Stomach (tissue), 4 donors: ENCODE measurements around the gene FRMD4B.

Experiments used
- CTCF ChIP-seq, 7 experiments: fragments of 450-650 bp in 4 of 7; fragments of 200-600 bp in 3 of 7; sonication (generic) in 3 of 7; IDR thresholded peaks; one replicate each; pipeline ENCODE4 v1.5.1; 2016 to 2019; ENCODE audit warnings: antibody characterized with exemption in 7 of 7, control low read depth in 2 of 7, mild to moderate bottlenecking in 1 of 7
- EP300 ChIP-seq: sonication (generic); formaldehyde crosslinking; IDR thresholded peaks from one replicate; pipeline ENCODE4 v1.6.1; 2017; ENCODE audit warnings: antibody characterized with exemption

GRCh38 chr3:69400683-69401082 lies 14.8 kb upstream of the FRMD4B start:
- TF ChIP-seq CTCF (IDR thresholded peaks at IDR 0.05) (no peak), EP300 (no peak)
